ENCODE data around the gene MGAT4C. TPM values are rescaled to one million over a fixed set of nuclear protein-coding genes. Genes with fewer than 3 reads are reported as not detected.

The MGAT4C gene
- total and polyA plus RNA-seq, 8 donors, result under 0.01 to 4.0 (median 0.06) TPM; not detected in 2

DNA sequence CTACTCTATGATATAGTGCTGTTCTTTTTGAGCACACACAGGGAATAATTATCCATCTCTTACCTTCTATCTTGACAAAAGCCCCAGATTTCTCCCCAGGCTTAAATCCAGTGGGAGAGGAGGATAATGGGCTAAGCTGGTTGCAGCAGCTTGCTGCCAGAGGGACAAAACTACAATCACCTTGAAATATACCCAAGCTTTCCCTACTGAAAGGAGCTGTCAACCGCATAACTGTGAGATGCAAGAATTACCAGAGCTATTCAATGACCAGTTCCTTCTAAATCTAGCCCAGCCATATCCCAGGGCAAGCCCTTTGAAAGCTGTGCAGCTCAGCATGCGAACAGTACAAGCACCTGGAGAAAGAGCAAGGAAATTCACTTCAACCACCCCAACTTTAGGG, 943 bp upstream of the MGAT4C start:
- H3K4me3 ChIP-seq, result no peak overlapping the region
- H3K36me3 ChIP-seq, result no peaks in the 10 kb centered on the region
- TF ChIP-seq POLR2AphosphoS5 (IDR thresholded peaks at IDR 0.05) (no peak), POLR2A (IDR thresholded peaks at IDR 0.05) (no peak), EP300 (IDR thresholded peaks at IDR 0.05) (no peak)
- TF ChIP-seq, protein P1, sequence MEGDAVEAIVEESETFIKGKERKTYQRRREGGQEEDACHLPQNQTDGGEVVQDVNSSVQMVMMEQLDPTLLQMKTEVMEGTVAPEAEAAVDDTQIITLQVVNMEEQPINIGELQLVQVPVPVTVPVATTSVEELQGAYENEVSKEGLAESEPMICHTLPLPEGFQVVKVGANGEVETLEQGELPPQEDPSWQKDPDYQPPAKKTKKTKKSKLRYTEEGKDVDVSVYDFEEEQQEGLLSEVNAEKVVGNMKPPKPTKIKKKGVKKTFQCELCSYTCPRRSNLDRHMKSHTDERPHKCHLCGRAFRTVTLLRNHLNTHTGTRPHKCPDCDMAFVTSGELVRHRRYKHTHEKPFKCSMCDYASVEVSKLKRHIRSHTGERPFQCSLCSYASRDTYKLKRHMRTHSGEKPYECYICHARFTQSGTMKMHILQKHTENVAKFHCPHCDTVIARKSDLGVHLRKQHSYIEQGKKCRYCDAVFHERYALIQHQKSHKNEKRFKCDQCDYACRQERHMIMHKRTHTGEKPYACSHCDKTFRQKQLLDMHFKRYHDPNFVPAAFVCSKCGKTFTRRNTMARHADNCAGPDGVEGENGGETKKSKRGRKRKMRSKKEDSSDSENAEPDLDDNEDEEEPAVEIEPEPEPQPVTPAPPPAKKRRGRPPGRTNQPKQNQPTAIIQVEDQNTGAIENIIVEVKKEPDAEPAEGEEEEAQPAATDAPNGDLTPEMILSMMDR (IDR thresholded peaks at IDR 0.05), result no peak
- H3K27me3 ChIP-seq, result no peaks in the 10 kb centered on the region
- no peak for DNase-seq
- 69 to 86% (median 78%) methylated on average over 2 of the region's 2 CpGs for WGBS, 5 donors
- no peaks in the 10 kb centered on the region for H3K9me3 ChIP-seq
- intact Hi-C loops (cut with DNase I; ENCODE audit: low total_unique reads), result no loop called here
- H3K27ac ChIP-seq, result no peak overlapping the region
- H3K4me1 ChIP-seq, result no peaks in the 10 kb centered on the region

DNA sequence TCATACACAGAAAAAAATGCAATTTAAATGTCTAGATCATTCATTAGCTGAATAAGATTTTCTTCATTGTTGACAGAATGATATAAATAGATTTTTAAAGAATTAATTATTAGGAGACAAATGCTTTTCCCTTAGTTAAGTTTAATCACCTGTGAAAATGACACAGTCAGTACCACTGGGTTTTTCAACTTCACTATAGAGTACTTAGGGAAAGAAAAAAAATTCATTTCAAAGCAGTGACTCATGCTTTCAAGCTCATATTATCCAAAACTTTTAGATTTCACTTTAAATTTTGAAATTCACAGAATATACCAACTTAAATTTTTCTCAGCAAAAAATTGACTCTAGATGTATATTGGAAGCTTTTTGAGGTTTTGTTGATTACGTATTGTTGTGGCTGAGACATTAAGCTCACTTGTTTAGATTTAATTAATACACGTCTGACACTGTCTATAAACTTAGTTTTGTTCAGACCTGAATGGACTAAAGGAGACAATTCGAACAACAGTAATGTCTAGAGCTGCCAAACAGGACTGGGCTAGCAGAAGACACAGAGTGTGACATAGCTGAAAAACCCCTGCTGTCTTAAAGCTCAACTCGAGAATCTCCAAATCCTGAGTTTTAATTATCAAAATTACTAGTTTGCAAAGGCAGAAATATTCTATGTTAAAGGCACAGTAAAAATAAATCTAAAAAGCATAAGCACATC, 1.6 kb downstream of the MGAT4C start:
- no peak for DNase-seq
- H3K4me1 ChIP-seq, result no peaks in the 10 kb centered on the region
- H3K4me3 ChIP-seq, result no peak overlapping the region
- intact Hi-C loops (cut with DNase I; ENCODE audit: low total_unique reads), result no loop called here
- no peaks in the 10 kb centered on the region for H3K9me3 ChIP-seq
- WGBS, 5 donors, result 51 to 64% (median 57%) methylated on average over 4 of the region's 4 CpGs
- H3K27me3 ChIP-seq, result no peaks in the 10 kb centered on the region
- H3K27ac ChIP-seq, result no peak overlapping the region
- TF ChIP-seq, protein P1 (IDR thresholded peaks at IDR 0.05), result no peak
- TF ChIP-seq EP300 (IDR thresholded peaks at IDR 0.05) (no peak), POLR2AphosphoS5 (IDR thresholded peaks at IDR 0.05) (no peak)
- H3K36me3 ChIP-seq, result no peaks in the 10 kb centered on the region

DNA sequence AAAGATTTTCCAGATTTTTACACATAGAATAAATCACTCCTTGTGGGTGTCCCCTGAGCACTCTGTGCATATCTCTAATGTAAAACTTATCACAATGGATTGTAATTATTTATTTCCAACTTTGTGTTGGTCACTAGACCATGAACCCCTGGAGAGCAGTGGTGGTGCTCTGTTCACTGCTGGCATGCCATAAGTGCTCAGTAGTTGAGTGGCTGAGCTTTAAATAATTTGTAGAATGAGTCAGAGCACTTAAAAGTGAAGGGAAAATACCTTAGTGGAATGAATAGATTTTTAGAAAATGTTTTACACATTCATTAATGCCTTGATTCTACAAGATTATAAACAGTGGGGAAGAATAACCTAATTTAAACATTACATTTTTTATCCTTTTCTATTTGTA, 6.3 kb downstream of the MGAT4C start:
- Histone ChIP-seq H3K4me1 (no peaks in the 10 kb centered on the region), H3K36me3 (no peaks in the 10 kb centered on the region), H3K27me3 (no peaks in the 10 kb centered on the region), H3K4me3 (no peak overlapping the region), H3K9me3 (no peaks in the 10 kb centered on the region), H3K27ac (no peak overlapping the region)
- intact Hi-C loops (cut with DNase I; ENCODE audit: low total_unique reads), result no loop called here
- TF ChIP-seq POLR2A (IDR thresholded peaks at IDR 0.05) (no peak), EP300 (IDR thresholded peaks at IDR 0.05) (no peak), POLR2AphosphoS5 (IDR thresholded peaks at IDR 0.05) (no peak)
- TF ChIP-seq, protein P1 (IDR thresholded peaks at IDR 0.05), result no peak
- no peak for DNase-seq

DNA sequence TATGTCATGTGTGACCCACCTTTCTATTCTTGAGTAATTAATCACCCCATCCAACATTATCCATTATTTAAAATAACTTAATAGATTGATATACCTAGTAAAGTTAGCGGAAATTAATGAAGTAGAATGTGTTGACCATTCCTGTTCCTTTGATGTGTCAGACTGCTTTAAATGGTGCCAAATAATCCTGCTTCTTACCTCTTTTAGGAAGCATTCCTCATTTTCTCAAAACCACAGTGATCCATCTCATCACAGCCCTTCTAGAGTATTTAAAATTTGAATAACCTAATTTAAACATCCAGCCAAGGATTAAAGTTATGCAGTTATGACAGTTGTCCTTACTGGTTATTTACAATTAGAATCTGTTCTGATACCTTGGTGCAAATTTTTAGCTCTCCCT, 6.9 kb downstream of the MGAT4C start:
- 76 to 95% (median 92%) methylated on average over 1 of the region's 1 CpG for WGBS, 5 donors
- Histone ChIP-seq H3K4me3 (no peak overlapping the region), H3K9me3 (no peaks in the 10 kb centered on the region), H3K27me3 (no peaks in the 10 kb centered on the region), H3K27ac (no peak overlapping the region), H3K36me3 (no peaks in the 10 kb centered on the region), H3K4me1 (no peaks in the 10 kb centered on the region)
- no peak for TF ChIP-seq POLR2AphosphoS5 (IDR thresholded peaks at IDR 0.05)
- TF ChIP-seq, protein P1 (IDR thresholded peaks at IDR 0.05), result no peak
- no peak for TF ChIP-seq POLR2A (IDR thresholded peaks at IDR 0.05)
- no peak for TF ChIP-seq EP300 (IDR thresholded peaks at IDR 0.05)
- no peak for DNase-seq
- intact Hi-C loops (cut with DNase I; ENCODE audit: low total_unique reads), result no loop called here

All from stomach (tissue), 9 donors.